HepG2 (cell line): Measurements from ENCODE around the gene TXN2. TPM values are rescaled to one million over a fixed set of nuclear protein-coding genes. Genes with fewer than 3 reads are reported as not detected.

Experiments
- CAMTA2 ChIP-seq: sonication (generic); formaldehyde crosslinking; IDR thresholded peaks from 2 replicates; pipeline ENCODE4 v1.4.0; 2020; ENCODE audit warnings: mild to moderate bottlenecking, missing genetic modification reagents, borderline replicate concordance
- CENPBD1 ChIP-seq: sonication (generic); formaldehyde crosslinking; IDR thresholded peaks from 2 replicates; pipeline ENCODE4 v1.8.0; 2022; ENCODE audit warnings: missing genetic modification reagents, low read depth, mild to moderate bottlenecking, borderline replicate concordance
- E2F1 ChIP-seq: sonication (generic); formaldehyde crosslinking; IDR thresholded peaks from 2 replicates; pipeline ENCODE4 v1.5.0; 2020; ENCODE audit warnings: missing genetic modification reagents
- HINFP ChIP-seq: sonication (generic); formaldehyde crosslinking; IDR thresholded peaks from 2 replicates; pipeline ENCODE4 v1.4.0; 2020; ENCODE audit warnings: low read depth, mild to moderate bottlenecking, missing genetic modification reagents
- JDP2 ChIP-seq: sonication (generic); formaldehyde crosslinking; IDR thresholded peaks from 2 replicates; pipeline ENCODE4 v1.8.1; 2022; ENCODE audit warnings: missing genetic modification reagents, borderline replicate concordance
- KLF12 ChIP-seq: sonication (generic); formaldehyde crosslinking; IDR thresholded peaks from 2 replicates; pipeline ENCODE4 v1.4.0; 2020; ENCODE audit warnings: missing genetic modification reagents, borderline replicate concordance
- KLF13 ChIP-seq: sonication (generic); formaldehyde crosslinking; IDR thresholded peaks from 2 replicates; pipeline ENCODE4 v1.4.0; 2020; ENCODE audit warnings: mild to moderate bottlenecking, missing genetic modification reagents
- NR2F6 ChIP-seq, 2 experiments: IDR thresholded peaks; 2 replicates each; pipeline ENCODE4 v1.6.1; 2016; ENCODE audit warnings: antibody characterized with exemption in 1 of 2, mild to moderate bottlenecking in 1 of 2
- PLSCR1 ChIP-seq: sonication (generic); formaldehyde crosslinking; IDR thresholded peaks from 2 replicates; pipeline ENCODE4 v1.5.0; 2020; ENCODE audit warnings: missing genetic modification reagents, mild to moderate bottlenecking, borderline replicate concordance
- RBM22 ChIP-seq: fragments of 200-400 bp; formaldehyde crosslinking; optimal IDR thresholded peaks from 2 replicates; pipeline ENCODE3; 2017; ENCODE audit warnings: mild to moderate bottlenecking, low read length, moderate library complexity
- ZNF138 ChIP-seq: sonication (generic); formaldehyde crosslinking; IDR thresholded peaks from 2 replicates; pipeline ENCODE4 v1.5.0; 2020; ENCODE audit warnings: mild to moderate bottlenecking, low read depth, missing genetic modification reagents
- ZNF260 ChIP-seq: sonication (generic); formaldehyde crosslinking; IDR thresholded peaks from 2 replicates; pipeline ENCODE4 v1.4.0; 2020; ENCODE audit warnings: missing genetic modification reagents, low read depth, mild to moderate bottlenecking, borderline replicate concordance
- ZNF333 ChIP-seq: sonication (generic); formaldehyde crosslinking; IDR thresholded peaks from 2 replicates; pipeline ENCODE4 v1.4.0; 2020; ENCODE audit warnings: mild to moderate bottlenecking, missing genetic modification reagents, borderline replicate concordance
- ZNF367 ChIP-seq: sonication (generic); formaldehyde crosslinking; IDR thresholded peaks from 2 replicates; pipeline ENCODE4 v1.4.0; 2020; ENCODE audit warnings: missing genetic modification reagents, borderline replicate concordance
- ZNF513 ChIP-seq: sonication (generic); formaldehyde crosslinking; conservative IDR thresholded peaks from 2 replicates; pipeline ENCODE4 v1.5.0; 2020; ENCODE audit warnings: missing genetic modification reagents
- ZNF646 ChIP-seq: sonication (generic); formaldehyde crosslinking; IDR thresholded peaks from 2 replicates; pipeline ENCODE4 v1.9.0; 2021; ENCODE audit warnings: mild to moderate bottlenecking, missing genetic modification reagents
- ZNF674 ChIP-seq: sonication (generic); formaldehyde crosslinking; IDR thresholded peaks from 2 replicates; pipeline ENCODE4 v1.5.0; 2020; ENCODE audit warnings: low read depth, mild to moderate bottlenecking, missing genetic modification reagents
- polyA plus RNA-seq, 8 experiments: library from polyadenylated mRNA; depleted of rRNA in 3 of 8; stranded (reverse) in 7 of 8; unstranded in 1 of 8; fragments of >200 nt; fragmentation: Illumina TruSeq in 4 of 8; extraction: Trizol in 4 of 8; gene quantifications; 2 replicates each; pipeline versions ENCODE4 v1.2.1 to v1.2.3, GENCODE V29; 2011 to 2016; ENCODE audit warnings: low read depth in 4 of 8, missing spikeins in 1 of 8, mixed read lengths in 1 of 8; ENCODE audit not compliant: insufficient read depth in 1 of 8
- total RNA-seq, 5 experiments: library from RNA; depleted of rRNA; stranded (reverse); fragments of >200 nt; fragmentation: Illumina TruSeq; extraction: Trizol; gene quantifications; 2 replicates each; pipeline ENCODE4 v1.2.3, GENCODE V29; 2016; ENCODE audit warnings: low read depth in 1 of 5

TXN2 gene
- total and polyA plus RNA-seq, 2 of the 13 experiments (the other 11 are each of a cell fraction or from before 2014, with no cell fraction given), result 41.4 to 109 TPM

GRCh38 chr22:36425977-36426523 lies 55.4 kb downstream of the TXN2 start (continued):
- no peak for TF ChIP-seq ZNF646 (CRISPR knock-in tag)
- TF ChIP-seq KLF13 (CRISPR knock-in tag), result no peak
- TF ChIP-seq KLF12 (CRISPR knock-in tag), result 0 out of 2 replicates have a peak, but pooled peaks have one; percentile 47
- no peak for TF ChIP-seq ZNF367 (CRISPR knock-in tag)
- TF ChIP-seq E2F1 (CRISPR knock-in tag), result no peak
- TF ChIP-seq ZNF333 (CRISPR knock-in tag), result no peak
- TF ChIP-seq PLSCR1 (CRISPR knock-in tag), result no peak
- TF ChIP-seq ZNF513, result no peak
- TF ChIP-seq HINFP (CRISPR knock-in tag), result no peak
- TF ChIP-seq JDP2 (CRISPR knock-in tag), result no peak
- TF ChIP-seq ZNF260 (CRISPR knock-in tag), result no peak
- no peak for TF ChIP-seq CAMTA2
- no peak for TF ChIP-seq ZNF138 (CRISPR knock-in tag)
- peak; percentile 39 for TF ChIP-seq RBM22
- no peak for TF ChIP-seq CENPBD1 (CRISPR knock-in tag)
- TF ChIP-seq ZNF674 (CRISPR knock-in tag), result no peak
- TF ChIP-seq NR2F6 (IDR thresholded peaks at IDR 0.05), result peak; percentile 92
- TF ChIP-seq NR2F6 (CRISPR knock-in tag; IDR thresholded peaks at IDR 0.05), result peak; percentile 94
